ENCODE data around the gene CDC7. TPM values are rescaled to one million over a fixed set of nuclear protein-coding genes. Genes with fewer than 3 reads are reported as not detected.

Gene CDC7
- total and polyA plus RNA-seq, 2 of the 13 experiments (the other 11 are each of a cell fraction or from before 2014, with no cell fraction given), result 2.5 to 12.6 TPM

DNA sequence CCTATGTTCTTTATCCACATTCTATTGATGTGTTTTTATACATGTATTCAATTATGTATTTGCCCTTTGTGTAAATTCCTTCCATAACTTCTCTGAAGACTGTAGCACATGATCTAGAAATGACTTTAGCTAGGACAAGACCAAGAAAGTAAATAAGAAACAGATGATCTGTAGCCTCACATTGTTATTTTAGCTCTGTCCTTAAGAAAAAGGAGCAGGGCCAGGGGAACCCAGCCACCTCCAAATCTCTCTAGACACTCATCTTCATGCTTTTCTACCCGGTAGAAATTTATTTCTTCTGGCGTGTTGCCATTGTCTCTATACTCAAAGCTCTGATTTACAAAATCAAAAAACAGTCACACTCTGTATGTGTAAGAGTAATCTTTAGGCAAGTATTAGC lies 27.1 kb downstream of the CDC7 start:
- Histone ChIP-seq H3K4me1 (ENCODE audit: insufficient read depth, low read length) (peaks cover 5% of the 10 kb centered on the region; the same call in 1 of the 2 replicates), H3K9me3 (ENCODE audit: low read length) (no peaks in the 10 kb centered on the region), H3K79me2 (ENCODE audit: insufficient read depth, low read length) (no peaks in the 10 kb centered on the region), H3K27me3 (ENCODE audit: control insufficient read depth in 1 of 2, insufficient read depth in 2 of 2, low read length in 2 of 2) (no peaks in the 10 kb centered on the region), H2AFZ (ENCODE audit: low read length) (no peak overlapping the region), H3K36me3 (replicated peaks in 1 of 2; ENCODE audit: control insufficient read depth in 1 of 2, insufficient read depth in 2 of 2, low read length in 2 of 2) (no peaks in the 10 kb centered on the region), H3K27ac (ENCODE audit: extremely low read length, insufficient read depth, low read length) (no peak overlapping the region), H3K4me2 (ENCODE audit: low read depth, low read length) (no peak overlapping the region), H3K4me3 (replicated peaks in 1 of 3; ENCODE audit: insufficient read depth in 1 of 3, low read depth in 2 of 3, low read length in 3 of 3) (no peak overlapping the region), H4K20me1 (ENCODE audit: insufficient read depth, low read length) (no peaks in the 10 kb centered on the region), H3K9ac (ENCODE audit: insufficient read depth, low read depth, low read length) (no peak overlapping the region)
- ATAC-seq (no peak), FAIRE-seq (no peak), DNase-seq (ENCODE audit: low spot score) (no peak)
- in situ Hi-C loops (cut with HindIII; ENCODE audit: extremely low pct_ligation_motif_present, low pct_unique_long_range_greater_than_20kb) (no loop called here), intact Hi-C loops (cut with micrococcal nuclease; ENCODE audit: unreplicated experiment) (loop anchor here (10.0 kb wide), 1 partner anchor 767 kb away; the partner anchor contains the start of genes GLMN and RPAP2)
- ChIA-PET POLR2A (no interaction called here), CTCF (ENCODE audit: low intra/inter-chr PET ratio, low total read pairs) (no interaction called here)
- TF ChIP-seq IKZF1 (IDR thresholded peaks at IDR 0.05) (no peak), ZNF12 (CRISPR knock-in tag; IDR thresholded peaks at IDR 0.05) (no peak), RBM22 (optimal IDR thresholded peaks at IDR 0.05; ENCODE audit: low read length) (no peak), RELA (CRISPR knock-in tag; IDR thresholded peaks at IDR 0.05) (no peak), JDP2 (CRISPR knock-in tag; IDR thresholded peaks at IDR 0.05; ENCODE audit: borderline replicate concordance) (no peak), CEBPG (CRISPR knock-in tag; IDR thresholded peaks at IDR 0.05) (no peak), ZFP90 (CRISPR knock-in tag; IDR thresholded peaks at IDR 0.05; ENCODE audit: borderline replicate concordance) (no peak), POLR2AphosphoS2 (IDR thresholded peaks at IDR 0.05; ENCODE audit: low read depth, low read length) (no peak), STAG1 (CRISPR knock-in tag; IDR thresholded peaks at IDR 0.05) (no peak), ZBTB3 (CRISPR knock-in tag; IDR thresholded peaks at IDR 0.05; ENCODE audit: borderline replicate concordance, low read depth) (no peak), ZNF136 (CRISPR knock-in tag; IDR thresholded peaks at IDR 0.05; ENCODE audit: low read depth) (no peak), SCMH1 (CRISPR knock-in tag; IDR thresholded peaks at IDR 0.05; ENCODE audit: borderline replicate concordance) (no peak), SYNCRIP (IDR thresholded peaks at IDR 0.05; ENCODE audit: insufficient read depth, low read depth, low read length) (no peak), CC2D1A (CRISPR knock-in tag; IDR thresholded peaks at IDR 0.05) (no peak), CREB1 (IDR thresholded peaks at IDR 0.05) (no peak), CREB1 (CRISPR knock-in tag; IDR thresholded peaks at IDR 0.05) (no peak), ZNF709 (CRISPR knock-in tag; IDR thresholded peaks at IDR 0.05) (no peak), ZNF644 (CRISPR knock-in tag; IDR thresholded peaks at IDR 0.05; ENCODE audit: low read depth) (no peak), NRL (CRISPR knock-in tag; IDR thresholded peaks at IDR 0.05; ENCODE audit: borderline replicate concordance) (no peak)
- TF ChIP-seq, protein P1, sequence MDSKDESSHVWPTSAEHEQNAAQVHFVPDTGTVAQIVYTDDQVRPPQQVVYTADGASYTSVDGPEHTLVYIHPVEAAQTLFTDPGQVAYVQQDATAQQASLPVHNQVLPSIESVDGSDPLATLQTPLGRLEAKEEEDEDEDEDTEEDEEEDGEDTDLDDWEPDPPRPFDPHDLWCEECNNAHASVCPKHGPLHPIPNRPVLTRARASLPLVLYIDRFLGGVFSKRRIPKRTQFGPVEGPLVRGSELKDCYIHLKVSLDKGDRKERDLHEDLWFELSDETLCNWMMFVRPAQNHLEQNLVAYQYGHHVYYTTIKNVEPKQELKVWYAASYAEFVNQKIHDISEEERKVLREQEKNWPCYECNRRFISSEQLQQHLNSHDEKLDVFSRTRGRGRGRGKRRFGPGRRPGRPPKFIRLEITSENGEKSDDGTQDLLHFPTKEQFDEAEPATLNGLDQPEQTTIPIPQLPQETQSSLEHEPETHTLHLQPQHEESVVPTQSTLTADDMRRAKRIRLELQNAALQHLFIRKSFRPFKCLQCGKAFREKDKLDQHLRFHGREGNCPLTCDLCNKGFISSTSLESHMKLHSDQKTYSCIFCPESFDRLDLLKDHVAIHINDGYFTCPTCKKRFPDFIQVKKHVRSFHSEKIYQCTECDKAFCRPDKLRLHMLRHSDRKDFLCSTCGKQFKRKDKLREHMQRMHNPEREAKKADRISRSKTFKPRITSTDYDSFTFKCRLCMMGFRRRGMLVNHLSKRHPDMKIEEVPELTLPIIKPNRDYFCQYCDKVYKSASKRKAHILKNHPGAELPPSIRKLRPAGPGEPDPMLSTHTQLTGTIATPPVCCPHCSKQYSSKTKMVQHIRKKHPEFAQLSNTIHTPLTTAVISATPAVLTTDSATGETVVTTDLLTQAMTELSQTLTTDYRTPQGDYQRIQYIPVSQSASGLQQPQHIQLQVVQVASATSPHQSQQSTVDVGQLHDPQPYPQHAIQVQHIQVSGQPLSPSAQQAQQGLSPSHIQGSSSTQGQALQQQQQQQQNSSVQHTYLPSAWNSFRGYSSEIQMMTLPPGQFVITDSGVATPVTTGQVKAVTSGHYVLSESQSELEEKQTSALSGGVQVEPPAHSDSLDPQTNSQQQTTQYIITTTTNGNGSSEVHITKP (CRISPR knock-in tag; IDR thresholded peaks at IDR 0.05; ENCODE audit: low read depth), result no peak
- no TSS peak for BruUV-seq (replicated peaks)
- WGBS (ENCODE audit: low lambda C conversion rate), result 93% methylated on average over 2 of the region's 2 CpGs

Measured in HepG2 (cell line).